LHCN-M2 (cell line): ENCODE data around the gene PYGO2. TPM values are rescaled to one million over a fixed set of nuclear protein-coding genes. Genes with fewer than 3 reads are reported as not detected.

ENCODE experiments used
- DNase-seq: peaks from one replicate; pipeline ENCODE4 v3.0.0-alpha.2; 2012; ENCODE audit warnings: low read depth
- total RNA-seq: library from RNA; depleted of rRNA; stranded (reverse); fragments of >200 nt; gene quantifications from 2 replicates; pipeline ENCODE4 v1.2.3, GENCODE V29; 2014

The PYGO2 gene
- total RNA-seq, 1 experiment from 2014 or later, result 24.5 TPM

- DNase-seq, result no peak
Measured at GRCh38 chr1:154963643-154964042, 2.1 kb upstream of the PYGO2 start.

GRCh38 chr1:154962795-154963330, 1.3 kb upstream of the PYGO2 start:
- no peak for DNase-seq

GRCh38 chr1:154962156-154962749, 671 bp upstream of the PYGO2 start:
- DNase-seq, result peak; percentile 27

GRCh38 chr1:154960446-154961136, 991 bp downstream of the PYGO2 start:
- no peak for DNase-seq

GRCh38 chr1:154959426-154959780, 2.2 kb downstream of the PYGO2 start:
- DNase-seq, result no peak

GRCh38 chr1:154958681-154959425, 2.7 kb downstream of the PYGO2 start:
- no peak for DNase-seq

- no peak for DNase-seq
Measured at GRCh38 chr1:154958036-154958435, 3.5 kb downstream of the PYGO2 start.

- DNase-seq, result no peak
Measured at GRCh38 chr1:154957091-154957657, 4.4 kb downstream of the PYGO2 start.

- DNase-seq, result no peak
Measured at GRCh38 chr1:154956544-154956941, 5.0 kb downstream of the PYGO2 start.

GRCh38 chr1:154955718-154956543, 5.7 kb downstream of the PYGO2 start, which contains the start of gene PBXIP1:
TSS of gene PBXIP1 (minus strand) at chr1:154956099. CDS start at chr1:154953721, 2,378 bp downstream.
- DNase-seq, result peak; percentile 93

- peak; percentile 89 for DNase-seq
Measured at GRCh38 chr1:154955039-154955717, 6.4 kb downstream of the PYGO2 start.

- no peak for DNase-seq
Measured at GRCh38 chr1:154954541-154954940, 7.0 kb downstream of the PYGO2 start.

- DNase-seq, result no peak
Measured at GRCh38 chr1:154953611-154954038, 8.0 kb downstream of the PYGO2 start.

- DNase-seq, result no peak
Measured at GRCh38 chr1:154952664-154953063, 8.9 kb downstream of the PYGO2 start.

GRCh38 chr1:154951901-154952657, 9.5 kb downstream of the PYGO2 start:
- peak; percentile 79 for DNase-seq

GRCh38 chr1:154948079-154948478, 13.5 kb downstream of the PYGO2 start:
- DNase-seq, result no peak

- no peak for DNase-seq
Measured at GRCh38 chr1:154945962-154946850, 15.4 kb downstream of the PYGO2 start.

GRCh38 chr1:154945160-154945961, 16.2 kb downstream of the PYGO2 start:
- DNase-seq, result no peak
